Measurements from ENCODE around the gene RPL35.

Gene RPL35

GRCh38 chr9:124861342-124862229 lies at the start of gene RPL35, which contains the start of gene ARPC5L:
TSS of gene RPL35 (minus strand) at chr9:124861957. CDS start at chr9:124861912, 45 bp downstream.
TSS of gene ARPC5L (plus strand) at chr9:124862130. CDS start at chr9:124869291, 7,161 bp downstream.
- DNase-seq (ENCODE audit: low spot score): peak; percentile 94

GRCh38 chr9:124908098-124908497 lies 46.3 kb upstream of the RPL35 start:
- no peak for DNase-seq (ENCODE audit: low spot score)

- DNase-seq (ENCODE audit: low spot score): no peak
These were observed 45.2 kb upstream of the RPL35 start for GRCh38 chr9:124906966-124907365.

GRCh38 chr9:124899845-124900244 lies 38.1 kb upstream of the RPL35 start:
- no peak for DNase-seq (ENCODE audit: low spot score)

- no peak for DNase-seq (ENCODE audit: low spot score)
These were observed 36.1 kb upstream of the RPL35 start for GRCh38 chr9:124897570-124898460.

- peak; percentile 55 for DNase-seq (ENCODE audit: low spot score)
These were observed 33.0 kb upstream of the RPL35 start for GRCh38 chr9:124894741-124895170.

- no peak for DNase-seq (ENCODE audit: low spot score)
These were observed 32.4 kb upstream of the RPL35 start for GRCh38 chr9:124894035-124894740.

- DNase-seq (ENCODE audit: low spot score): no peak
These were observed 28.4 kb upstream of the RPL35 start for GRCh38 chr9:124890179-124890578.

GRCh38 chr9:124889006-124889405 lies 27.2 kb upstream of the RPL35 start:
- DNase-seq (ENCODE audit: low spot score): no peak

- DNase-seq (ENCODE audit: low spot score): no peak
These were observed 26.1 kb upstream of the RPL35 start for GRCh38 chr9:124887832-124888231.

GRCh38 chr9:124886866-124887492 lies 25.2 kb upstream of the RPL35 start:
- no peak for DNase-seq (ENCODE audit: low spot score)

GRCh38 chr9:124886461-124886860 lies 24.7 kb upstream of the RPL35 start:
- DNase-seq (ENCODE audit: low spot score): no peak

- no peak for DNase-seq (ENCODE audit: low spot score)
These were observed 23.8 kb upstream of the RPL35 start for GRCh38 chr9:124885551-124885950.

GRCh38 chr9:124884376-124884775 lies 22.6 kb upstream of the RPL35 start:
- DNase-seq (ENCODE audit: low spot score): no peak

- no peak for DNase-seq (ENCODE audit: low spot score)
These were observed 20.5 kb upstream of the RPL35 start for GRCh38 chr9:124882231-124882630.

- DNase-seq (ENCODE audit: low spot score): no peak
These were observed 19.5 kb upstream of the RPL35 start for GRCh38 chr9:124881138-124881743.

GRCh38 chr9:124880501-124880900 lies 18.7 kb upstream of the RPL35 start:
- peak; percentile 70 for DNase-seq (ENCODE audit: low spot score)

GRCh38 chr9:124879226-124879625 lies 17.5 kb upstream of the RPL35 start:
- no peak for DNase-seq (ENCODE audit: low spot score)

GRCh38 chr9:124878518-124878917 lies 16.8 kb upstream of the RPL35 start:
- DNase-seq (ENCODE audit: low spot score): no peak

GRCh38 chr9:124878021-124878420 lies 16.3 kb upstream of the RPL35 start:
- no peak for DNase-seq (ENCODE audit: low spot score)

Data from putamen (tissue), 1 donor.